NCI-H187 (cell line): ENCODE results near the gene TLN1.
A peak's percentile ranks its signal among the peaks of the same experiment; 100 is the strongest.

Source experiments
- DNase-seq, 2 experiments: peaks; one replicate each; lab custom pipeline; 2025; lab: John Stamatoyannopoulos, UW

Gene TLN1

DNA sequence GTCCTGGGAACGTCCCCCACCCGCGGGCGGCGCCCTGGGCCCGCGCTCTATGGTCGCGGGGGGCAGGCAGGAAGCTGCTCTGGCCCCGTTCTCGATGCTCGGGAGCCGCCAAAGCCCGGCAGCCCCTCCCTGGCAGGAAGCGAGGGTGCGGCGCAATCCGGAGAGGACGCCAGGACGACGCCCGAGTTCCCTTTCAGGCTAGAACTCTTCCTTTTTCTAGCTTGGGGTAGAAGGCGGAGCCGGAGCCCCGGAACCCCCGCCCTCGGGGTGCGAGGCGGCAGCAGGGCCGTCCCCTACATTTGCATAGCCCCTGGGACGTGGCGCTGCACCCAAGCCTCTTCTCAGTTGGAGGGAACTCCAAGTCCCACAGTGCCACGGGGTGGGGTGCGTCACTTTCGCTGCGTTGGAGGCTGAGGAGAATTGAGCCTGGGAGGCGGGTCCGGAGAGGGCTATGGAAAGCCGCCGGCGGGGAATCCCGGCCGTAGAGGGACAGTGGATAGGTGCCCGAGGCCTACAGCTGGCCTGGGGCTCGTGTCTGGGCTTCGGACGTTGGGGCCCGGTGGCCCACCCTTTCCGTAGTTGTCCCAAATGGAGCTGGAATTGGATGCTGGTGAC is at the start of gene TLN1, which contains the start of gene CREB3:
Gene TLN1 (minus strand): TSS at position 11 of the 615 bp plus-strand sequence. CDS start 6,501 bp downstream, outside the sequence.
Gene CREB3 (plus strand): TSS at position 482 of the 615 bp plus-strand sequence. CDS start 107 bp downstream, at position 589.
- peak; percentile 85 to 93 for DNase-seq

DNA sequence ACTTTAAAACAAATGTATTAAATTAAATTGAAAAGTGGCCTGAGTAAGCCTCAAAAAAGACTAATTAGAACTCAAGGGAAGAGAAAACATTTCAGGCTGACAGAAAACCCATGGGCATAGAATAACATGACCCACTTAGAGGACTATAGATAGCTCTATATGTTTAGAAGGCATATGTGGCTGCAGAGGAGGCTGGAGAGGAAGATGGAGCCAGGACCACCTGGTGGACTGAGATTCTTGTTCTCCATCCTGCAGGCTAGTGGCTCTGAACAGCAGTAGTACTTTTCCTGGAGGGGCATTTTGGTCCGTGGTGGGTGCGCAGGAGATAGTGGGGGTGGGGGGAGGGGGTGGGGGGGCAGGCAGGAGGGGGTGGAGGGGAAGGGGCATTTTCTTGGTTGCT is 49.1 kb upstream of the TLN1 start:
- DNase-seq = no peak

DNA sequence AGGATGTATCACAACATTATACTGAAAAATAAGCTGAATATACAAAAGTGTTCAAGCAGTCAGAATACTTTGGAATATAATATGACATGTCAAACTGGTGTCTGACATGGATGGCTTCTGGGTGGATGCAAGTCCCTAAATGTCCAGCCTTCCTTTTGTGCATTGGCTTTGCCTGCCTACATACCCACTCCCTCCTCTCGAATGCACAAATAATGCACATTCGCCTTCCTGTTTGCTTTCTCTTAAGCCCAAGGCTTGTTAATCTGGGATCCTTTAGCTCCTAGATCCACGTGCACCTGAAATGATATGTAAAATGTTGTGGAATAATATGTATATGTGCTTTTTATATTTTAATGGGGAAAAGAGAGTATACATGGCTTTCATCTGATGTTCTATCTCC is 46.5 kb upstream of the TLN1 start:
- DNase-seq = no peak

DNA sequence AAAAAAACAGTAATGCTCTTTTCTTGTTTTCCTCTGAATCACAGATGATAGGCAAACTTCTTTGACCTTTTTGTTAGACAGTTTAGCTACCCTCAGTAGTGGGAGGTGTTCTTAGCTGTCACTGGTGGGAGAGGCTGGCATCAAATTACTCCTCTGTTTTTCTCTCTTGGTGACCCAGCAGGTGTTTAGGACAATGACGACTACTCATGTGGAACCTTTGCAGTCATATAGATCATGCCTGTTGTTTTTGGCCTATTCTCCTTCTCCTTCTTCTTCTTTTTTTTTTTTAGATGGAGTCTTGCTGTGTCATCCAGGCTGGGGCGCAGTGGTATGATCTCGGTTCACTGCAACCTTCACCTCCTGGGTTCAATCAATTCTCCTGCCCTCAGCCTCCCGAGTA is 44.0 kb upstream of the TLN1 start:
- peak; percentile 20 to 43 for DNase-seq

DNA sequence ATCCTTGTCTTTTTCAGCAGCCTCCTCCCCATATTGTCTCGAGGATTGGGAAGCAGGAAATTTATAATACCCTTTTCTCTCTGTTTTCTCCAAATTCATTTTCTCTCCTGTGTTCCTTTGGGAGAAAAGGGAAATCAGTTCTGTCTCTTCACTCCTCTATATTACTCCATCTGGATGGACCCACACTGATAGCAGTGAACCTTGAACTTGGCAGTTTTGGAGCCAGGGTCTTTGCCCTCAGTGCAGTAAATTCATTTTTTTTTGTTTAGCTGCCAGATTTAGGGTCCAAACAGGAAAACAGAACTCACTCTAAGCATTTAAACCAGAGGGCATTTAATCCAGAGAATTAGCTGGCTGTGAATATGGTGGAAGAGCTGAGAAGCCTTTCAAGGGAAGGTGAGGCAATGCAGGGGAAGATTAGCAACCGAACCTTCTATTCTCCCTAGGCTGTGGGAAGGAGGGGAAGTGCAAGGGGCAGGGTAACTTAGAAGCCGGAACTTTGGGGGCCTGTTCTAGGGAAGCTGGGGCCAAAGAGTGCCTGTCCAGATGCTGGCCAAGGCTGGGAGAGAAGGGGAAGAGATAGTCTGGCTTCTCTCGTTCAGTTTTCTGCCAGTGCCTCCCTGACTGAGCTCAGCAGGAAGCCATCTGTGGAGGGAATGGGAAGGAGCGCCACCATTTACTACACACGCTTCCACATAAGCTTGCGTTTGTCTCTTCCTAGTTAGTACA is 43.1 kb upstream of the TLN1 start:
- no peak for DNase-seq

- no peak for DNase-seq
Measured at GRCh38 chr9:35771943-35772342, 39.9 kb upstream of the TLN1 start.

- no peak for DNase-seq
Measured at GRCh38 chr9:35771534-35771933, 39.5 kb upstream of the TLN1 start.

- DNase-seq = no peak
Measured at GRCh38 chr9:35771075-35771433, 39.1 kb upstream of the TLN1 start.

GRCh38 chr9:35769763-35770162 is 37.8 kb upstream of the TLN1 start:
- no peak for DNase-seq

GRCh38 chr9:35767458-35767857 is 35.5 kb upstream of the TLN1 start:
- no peak for DNase-seq

DNA sequence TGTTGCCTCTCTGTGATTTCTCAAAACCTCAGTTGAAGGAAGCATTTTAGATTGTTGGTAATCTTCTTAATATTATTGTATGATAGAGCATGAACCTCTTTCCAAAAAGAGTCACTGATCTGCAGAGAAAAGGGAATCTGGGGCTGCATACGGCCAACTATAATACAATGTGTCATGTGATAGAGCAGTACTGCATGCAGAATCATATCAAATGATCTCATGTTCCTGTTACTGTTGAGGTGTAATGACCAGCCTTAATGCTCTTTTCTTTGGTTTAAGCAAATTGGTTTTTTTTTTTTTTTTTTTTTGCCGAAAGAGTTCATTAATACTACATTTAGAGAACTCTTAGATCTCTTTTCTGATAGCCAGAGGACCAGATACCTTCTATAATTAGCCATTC is 35.0 kb upstream of the TLN1 start:
- no peak for DNase-seq

GRCh38 chr9:35763803-35764202 is 31.8 kb upstream of the TLN1 start:
- no peak for DNase-seq

- no peak for DNase-seq
Measured at GRCh38 chr9:35763181-35763580, 31.2 kb upstream of the TLN1 start.

DNA sequence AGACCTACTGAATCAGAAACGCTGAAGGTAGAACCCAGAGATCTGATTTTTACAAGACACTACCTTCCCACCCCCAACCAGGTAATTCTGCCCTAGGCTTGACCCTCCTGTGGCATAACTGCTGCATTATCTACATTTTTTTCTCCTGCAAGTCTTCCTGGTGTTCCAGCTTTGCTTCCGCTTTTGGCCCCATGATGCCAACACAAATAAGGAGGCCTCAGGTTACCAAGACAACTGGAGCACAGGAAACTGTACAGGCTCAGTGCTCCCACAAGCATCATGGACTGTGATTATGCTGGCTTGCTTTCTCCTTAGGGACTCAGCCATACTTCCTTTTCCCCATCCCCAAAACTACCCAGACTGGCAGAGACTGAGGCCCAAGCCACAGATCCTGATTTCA is 28.7 kb upstream of the TLN1 start:
- DNase-seq = no peak

DNA sequence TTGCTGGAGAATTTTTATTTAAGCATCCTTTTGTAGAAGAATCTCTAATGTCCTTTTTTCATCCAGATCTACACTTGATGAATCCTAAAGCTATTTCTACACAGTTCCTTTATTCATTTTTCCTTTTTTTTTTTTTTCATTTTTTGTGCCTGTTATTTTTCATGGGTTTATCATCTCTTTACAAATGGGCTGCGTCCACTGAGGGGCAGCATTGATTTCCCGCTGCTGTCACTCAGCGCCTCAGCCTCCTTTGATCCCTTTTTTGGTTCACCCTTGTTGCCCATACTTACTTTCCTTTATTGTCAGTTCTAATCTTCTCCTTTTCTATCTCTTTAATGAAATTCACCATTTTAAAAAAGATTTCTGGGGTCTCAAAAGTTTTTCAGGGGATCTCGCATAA is 27.8 kb upstream of the TLN1 start:
- DNase-seq = no peak

DNA sequence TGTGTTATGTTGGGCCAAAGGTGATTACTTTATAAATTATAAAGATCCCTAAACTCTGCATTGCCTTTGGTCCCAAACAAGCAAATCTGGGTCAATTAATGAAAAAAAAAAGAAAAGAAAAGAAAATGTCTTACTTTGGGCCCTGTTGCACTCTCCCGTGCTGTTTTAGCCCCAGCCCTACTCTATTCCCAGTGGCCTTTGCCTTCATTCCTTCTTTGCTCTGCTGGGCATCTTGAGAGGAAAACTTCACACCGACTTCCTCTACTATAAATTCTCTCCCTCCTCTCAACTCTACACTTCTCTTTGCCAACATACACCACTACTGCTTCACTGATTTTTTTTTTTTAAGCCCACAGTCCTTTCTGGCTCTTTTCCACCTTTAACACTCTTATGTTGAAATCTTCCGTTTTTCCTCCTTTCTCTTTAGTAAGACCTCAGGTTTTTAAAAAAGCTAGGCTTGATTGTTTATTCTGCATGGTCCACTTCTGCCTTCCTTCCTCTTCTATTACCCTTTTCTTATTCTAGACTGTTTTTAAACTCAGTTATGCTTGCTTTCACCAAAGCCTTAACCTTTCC is 26.6 kb upstream of the TLN1 start:
- no peak for DNase-seq

GRCh38 chr9:35757892-35758275 is 25.9 kb upstream of the TLN1 start:
- DNase-seq = no peak

- no peak for DNase-seq
Measured at GRCh38 chr9:35757226-35757891, 25.4 kb upstream of the TLN1 start.

GRCh38 chr9:35756275-35757225 is 24.6 kb upstream of the TLN1 start:
- peak in 1 of 2 experiments; percentile 35 for DNase-seq

DNA sequence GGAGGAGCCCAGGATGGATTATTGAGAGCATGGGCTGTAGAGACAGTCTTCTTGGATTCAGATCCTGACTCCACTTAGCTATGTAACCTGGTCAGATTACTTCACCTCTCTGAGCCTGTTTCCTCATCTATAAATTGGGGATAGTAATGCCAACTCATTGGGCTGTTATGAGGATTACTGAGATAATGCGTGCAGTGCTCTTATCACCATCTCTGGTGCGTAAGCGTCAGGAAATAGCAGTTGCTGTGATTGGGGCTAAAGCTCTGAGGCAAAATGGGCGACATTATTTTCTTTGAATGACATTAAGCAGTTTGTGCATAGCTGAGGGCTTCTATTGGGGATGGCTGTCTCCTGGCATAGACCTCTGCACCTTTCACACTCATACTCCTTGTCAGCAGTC is 23.1 kb upstream of the TLN1 start:
- no peak for DNase-seq

- no peak for DNase-seq
Measured at GRCh38 chr9:35754264-35754663, 22.3 kb upstream of the TLN1 start, which contains the start of gene MSMP. TSS of gene MSMP (minus strand) at chr9:35754276. CDS start at chr9:35754129, 147 bp downstream.

- DNase-seq = no peak
Measured at GRCh38 chr9:35753466-35753865, 21.5 kb upstream of the TLN1 start.
